Kasumi-1 (cell line): ENCODE measurements around the gene TXNDC2.

ENCODE experiments used
- DNase-seq, 2 experiments: peaks; one replicate each; lab custom pipeline; 2025; lab: John Stamatoyannopoulos, UW

Gene TXNDC2

DNA sequence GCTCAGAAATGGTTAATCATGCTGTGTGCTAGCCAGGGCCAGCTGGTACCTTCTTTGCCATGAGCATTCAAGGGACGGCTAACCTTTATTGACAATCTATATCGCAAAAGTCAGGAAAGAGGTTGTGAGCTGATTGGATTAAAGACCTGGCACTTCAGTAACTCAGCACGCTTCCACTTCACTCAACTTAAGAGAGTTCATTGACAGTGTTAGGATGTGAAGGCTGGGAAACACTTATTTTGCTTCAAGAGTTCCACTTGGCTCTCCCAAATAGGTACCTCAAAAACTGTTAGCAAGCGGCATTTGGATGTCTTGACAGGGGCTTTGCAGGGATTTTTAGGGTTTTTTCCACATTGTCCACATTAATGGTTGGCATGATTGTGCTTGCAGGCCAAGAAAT is 25.1 kb upstream of the TXNDC2 start:
- DNase-seq, result no peak

DNA sequence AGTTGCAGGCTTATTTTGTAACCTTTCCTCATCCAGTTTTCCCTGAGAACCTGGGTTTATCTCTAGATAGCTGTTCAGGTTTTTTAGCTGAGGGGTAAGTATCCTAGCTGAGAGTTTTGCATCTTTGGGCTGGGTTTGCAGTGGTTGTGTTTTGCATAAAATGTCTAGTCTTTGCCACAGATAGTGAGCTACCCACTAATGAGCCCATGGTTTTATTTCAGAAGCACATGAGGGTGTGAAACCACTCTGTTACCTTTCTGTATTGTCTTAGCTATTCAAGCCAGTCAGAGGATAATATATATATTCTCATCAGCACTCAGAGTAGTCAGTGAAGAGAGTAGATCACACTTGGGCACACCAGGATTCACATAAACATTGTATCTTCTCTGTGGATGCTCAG is 24.6 kb upstream of the TXNDC2 start:
- DNase-seq, result no peak

DNA sequence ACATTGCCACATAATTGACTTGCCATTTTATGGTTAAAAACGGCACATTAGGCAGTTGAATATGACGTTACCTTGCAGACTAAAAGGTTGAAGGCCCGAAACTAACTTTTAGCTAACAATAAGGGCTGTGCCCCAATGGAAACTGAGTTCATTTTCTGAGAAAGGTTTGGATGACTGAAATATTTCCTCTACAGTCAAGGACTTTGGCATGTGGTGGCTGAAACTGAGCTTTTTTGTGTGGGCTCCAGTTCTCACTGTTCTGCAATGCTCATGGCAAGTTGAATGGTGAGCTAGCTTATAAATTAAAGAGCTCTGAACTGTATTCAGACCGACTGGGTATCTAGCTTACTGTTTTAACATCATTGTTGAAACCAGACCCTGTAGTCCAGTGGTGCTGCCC is 23.8 kb upstream of the TXNDC2 start:
- no peak for DNase-seq

DNA sequence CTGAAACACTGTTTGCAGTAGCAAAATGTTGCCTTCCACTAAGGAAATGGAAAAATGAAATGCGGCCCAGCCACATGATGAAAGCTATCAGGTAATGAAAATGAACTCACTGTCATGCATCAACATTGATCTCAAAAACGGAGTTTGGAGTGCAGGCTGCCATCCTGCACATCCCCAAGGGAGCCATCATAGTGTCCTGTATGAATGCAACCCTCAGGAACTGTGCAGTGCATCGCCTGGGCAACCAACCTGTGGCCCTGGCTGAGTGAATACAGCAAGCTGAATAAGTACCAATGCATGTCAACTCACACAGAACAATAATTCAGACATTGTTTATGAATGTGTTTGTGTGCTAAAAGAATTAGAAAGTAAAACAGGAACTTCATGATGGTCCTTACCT is 23.1 kb upstream of the TXNDC2 start:
- no peak for DNase-seq

DNA sequence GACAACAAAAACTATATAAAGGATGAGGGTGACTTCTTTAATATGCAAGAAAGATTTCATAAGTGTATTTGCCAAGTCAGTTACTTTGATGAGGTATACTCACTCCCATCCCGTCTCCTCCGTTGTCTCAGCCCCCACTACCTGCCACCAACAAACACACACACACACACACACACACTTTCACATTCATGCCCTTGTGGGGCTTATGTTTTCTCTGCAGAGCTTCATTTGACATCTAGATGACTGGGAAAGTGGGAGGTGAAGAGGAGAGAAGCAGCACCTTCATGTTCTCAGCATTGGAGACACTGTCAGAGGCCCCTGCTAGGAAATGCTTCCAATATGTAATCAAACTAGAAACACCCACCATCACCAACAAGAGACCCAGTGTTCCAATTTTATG is 22.5 kb upstream of the TXNDC2 start:
- no peak for DNase-seq

DNA sequence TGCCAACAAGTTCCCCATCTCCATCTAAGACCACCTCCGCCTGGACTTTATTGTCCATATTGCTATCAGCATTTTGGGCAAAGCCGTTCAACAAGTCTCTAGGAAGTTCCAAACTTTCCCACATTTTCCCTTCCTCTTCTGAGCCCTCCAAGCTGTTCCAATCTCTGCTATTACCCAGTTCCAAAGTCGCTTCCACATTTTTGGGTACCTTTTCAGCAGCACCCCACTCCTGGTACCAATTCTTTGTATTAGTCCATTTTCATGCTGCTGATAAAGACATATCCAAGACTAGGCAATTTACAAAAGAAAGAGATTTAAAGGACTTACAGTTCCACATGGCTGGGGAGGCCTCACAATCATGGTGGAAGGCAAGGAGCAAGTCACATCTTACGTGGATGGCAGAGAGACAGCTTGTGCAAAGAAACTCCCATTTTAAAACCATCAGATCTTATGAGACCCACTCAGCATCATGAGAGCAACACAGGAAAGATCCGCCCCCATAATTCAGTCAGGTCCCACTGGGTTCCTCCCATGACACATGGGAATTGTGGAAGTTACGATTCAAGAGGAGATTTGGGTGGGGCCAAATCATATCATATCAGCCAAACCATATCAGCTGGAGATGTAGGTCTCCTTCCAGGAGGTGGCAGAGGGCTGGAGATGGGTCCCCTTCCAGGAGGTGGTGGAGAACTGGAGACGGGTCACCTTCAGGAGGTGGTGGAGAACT is 19.8 kb upstream of the TXNDC2 start:
- DNase-seq, result no peak

DNA sequence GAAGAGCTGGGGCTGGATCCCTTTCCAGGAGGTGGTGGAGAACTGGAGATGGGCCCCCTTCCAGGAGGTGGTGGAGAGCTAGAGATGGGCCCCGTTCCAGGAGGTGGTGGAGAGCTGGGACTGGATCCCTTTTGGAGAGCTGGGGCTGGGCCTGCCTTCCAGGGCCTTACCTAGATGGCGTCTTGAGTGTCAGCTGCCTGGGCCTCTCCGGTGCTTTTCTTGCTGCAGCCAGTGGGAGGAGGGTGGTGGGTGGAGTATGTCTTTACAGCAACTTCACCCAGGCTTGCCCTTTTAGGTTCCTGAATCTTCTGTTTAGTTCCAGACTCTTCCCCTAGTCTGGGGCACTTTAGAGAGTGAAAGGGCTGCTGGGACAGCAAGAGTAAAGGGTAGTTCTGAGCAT is 19.1 kb upstream of the TXNDC2 start:
- DNase-seq, result no peak

DNA sequence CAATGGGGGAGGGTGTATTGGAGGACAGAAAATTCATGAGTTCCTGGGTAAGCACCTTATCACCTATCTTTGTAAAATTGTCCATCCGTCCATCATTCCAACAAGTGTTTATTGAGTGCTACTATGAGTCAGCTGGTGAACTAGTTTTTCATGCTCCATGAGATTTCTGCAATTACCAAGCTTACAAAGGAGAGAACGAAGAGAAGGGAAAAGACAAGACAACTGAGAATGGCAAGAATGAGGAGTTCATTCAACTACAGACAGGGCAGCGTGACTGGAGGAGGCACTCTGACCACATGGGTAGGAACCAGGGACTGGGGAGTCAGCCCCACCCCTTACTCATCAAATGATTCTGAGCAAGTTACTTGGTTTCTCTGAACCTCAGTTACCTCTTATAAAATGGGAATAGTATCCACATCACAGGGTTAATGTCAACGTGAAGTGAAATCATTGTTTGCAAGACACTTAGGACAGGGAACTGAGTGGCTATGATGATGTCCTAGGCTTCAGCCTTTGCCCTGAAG is 18.6 kb upstream of the TXNDC2 start:
- DNase-seq, result no peak

DNA sequence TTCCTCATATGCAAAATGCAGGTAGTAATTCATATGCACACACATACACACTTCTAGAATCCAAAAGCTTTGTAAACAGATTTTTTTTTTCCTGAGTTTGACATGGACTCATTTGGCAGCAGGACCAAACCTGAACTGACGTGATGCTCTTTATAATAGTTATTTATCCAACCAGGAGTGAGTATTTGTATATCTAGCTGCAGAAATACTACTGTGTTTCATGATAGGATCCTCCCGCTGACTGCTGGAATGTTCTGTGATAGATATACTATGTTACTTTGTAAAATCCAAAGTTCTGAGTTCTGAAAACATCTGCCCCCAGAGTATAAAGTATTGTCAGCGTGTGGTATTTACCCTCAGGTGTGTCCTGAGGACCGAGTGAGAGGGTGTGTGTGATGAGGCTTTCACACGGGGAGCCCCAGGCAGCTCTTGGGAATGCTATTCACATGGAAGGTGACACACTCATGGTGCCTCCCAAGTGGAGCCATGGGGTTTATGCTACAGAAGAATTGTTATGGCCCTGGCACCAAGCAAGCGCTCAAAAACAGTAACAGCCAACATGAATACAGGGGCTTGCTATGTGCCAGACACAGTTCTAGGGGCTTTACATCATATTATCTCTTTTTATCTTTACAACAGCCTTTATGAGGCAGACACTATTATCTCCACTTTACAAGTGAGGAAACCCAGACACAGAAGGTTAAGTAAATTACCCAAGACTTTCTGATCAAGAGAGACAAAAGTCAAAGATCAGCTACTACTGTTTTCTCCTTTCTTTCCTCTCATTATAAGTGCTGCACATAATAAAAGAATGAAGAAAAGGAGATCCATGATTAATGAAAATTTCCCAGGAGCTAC is 16.7 kb upstream of the TXNDC2 start:
- no peak for DNase-seq

DNA sequence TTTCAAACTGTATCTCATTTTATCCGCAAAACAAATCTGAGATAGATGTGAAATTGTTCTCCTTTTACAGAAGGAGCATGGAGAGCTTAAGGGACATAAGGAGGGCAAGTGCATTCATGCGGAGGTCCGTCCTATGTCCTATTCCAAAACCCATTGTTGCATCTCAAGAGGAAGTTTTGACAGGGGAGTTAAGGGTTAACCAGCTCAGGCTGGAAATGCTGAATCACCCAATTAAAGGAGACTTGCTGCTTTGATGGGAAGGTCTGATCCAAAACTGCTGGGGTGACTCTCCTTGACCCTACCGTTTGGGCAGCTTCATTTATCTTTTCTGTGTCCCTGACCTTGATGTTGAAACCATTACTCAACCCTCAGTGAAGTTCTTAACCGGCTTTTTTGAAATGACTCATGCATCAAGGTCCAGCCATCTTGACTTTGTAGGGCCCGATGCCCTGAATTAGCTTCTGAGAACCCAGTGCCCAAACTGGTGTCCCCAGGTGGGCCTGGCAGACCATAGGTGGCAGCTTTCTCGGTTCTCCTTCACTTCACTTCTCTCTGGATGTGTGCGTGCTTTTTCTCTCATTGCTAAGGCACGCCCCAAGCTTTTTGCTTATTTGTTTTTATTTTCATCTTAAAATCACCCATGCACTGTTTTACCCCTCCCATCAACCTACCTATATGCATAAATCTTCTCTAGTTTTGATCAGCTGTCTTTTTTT is 15.9 kb upstream of the TXNDC2 start:
- peak; percentile 17 to 26 for DNase-seq

DNA sequence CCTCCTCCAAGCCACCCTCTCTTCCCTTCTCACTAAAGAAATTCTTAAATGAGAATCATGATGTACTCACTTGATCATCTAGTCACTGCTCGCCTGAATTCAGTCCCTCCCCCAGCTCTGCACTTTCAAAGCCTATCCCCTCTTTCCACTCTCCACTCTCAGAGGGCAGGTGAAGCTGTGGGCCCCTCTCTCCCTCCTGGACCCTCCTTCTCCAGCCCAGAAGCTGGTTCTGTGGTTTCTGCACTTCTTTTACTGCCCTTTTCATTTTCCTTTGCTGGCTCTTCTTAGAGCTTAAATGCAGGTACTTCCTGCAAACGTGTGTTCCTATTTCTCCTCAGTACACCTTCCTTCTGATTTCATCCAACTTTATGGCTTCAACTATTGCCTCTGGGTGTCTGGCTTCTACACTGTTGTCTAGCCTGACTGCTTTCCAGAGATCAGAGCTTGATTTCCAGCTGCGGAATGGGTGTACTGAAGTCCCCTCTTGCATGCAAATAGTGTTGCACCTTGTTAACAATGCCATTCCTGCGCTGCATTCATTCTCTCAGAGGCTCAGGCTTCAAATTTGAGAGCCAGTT is 15.3 kb upstream of the TXNDC2 start:
- no peak for DNase-seq

DNA sequence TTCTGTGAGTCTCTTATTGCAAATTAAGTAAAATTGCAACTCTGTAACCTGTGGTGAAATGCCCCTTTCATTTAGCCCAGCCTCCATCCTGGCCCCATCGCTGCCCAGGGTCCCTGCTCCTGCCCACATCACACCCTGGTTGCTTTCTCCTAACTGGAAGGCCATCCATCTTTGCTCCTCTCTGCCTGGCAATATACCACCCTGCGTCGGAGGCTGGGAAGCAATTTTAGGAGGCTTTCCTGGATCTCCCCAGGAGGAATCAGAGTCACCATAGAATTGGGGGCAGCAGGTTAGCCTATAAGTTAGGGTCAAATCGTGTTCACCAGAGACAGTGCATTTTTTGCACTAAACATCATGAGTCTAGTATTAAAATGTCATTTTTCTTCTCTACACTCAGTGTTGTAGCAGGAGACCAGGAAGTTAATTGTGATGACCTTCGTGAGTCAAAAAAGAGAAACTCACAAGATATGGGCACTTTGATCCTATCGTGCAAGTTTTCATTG is 14.5 kb upstream of the TXNDC2 start:
- no peak for DNase-seq

DNA sequence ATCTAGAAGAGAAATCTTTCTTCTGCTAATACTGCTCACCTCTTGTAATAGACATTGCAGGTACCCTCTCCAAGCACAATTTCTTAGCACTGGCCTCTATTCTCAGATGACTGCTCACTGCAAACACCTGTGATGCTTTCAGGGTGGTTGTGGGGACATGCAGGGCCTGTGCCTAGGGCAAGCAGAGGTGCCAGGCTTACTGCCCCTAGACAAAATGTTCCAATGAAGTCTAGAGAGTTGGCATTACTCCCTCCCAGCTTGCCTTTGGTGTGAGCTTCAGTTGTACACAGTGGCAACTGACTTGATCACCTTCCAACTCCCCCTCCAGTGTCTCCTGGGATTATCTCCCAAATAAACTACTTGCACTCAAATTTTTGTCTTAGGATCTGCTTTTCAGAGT is 12.9 kb upstream of the TXNDC2 start:
- DNase-seq, result no peak

DNA sequence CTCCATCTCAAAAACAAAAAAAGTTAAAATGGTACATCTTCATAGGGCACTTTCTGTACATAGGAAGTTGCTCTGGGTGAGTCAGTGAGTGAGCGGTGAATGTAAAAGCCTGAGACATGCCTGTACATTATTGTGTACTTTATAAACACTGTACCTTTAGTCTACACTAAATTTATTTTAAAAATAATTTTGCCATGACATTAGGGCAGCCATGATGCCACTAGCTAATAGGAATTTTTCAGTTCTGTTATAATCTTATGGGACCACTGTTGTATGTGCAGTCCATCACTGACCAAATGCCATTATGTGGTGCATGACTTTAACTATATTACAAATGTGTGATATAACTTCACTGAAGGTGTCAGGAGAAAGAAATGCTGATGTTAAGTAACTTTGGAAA is 11.0 kb upstream of the TXNDC2 start:
- DNase-seq, result no peak

DNA sequence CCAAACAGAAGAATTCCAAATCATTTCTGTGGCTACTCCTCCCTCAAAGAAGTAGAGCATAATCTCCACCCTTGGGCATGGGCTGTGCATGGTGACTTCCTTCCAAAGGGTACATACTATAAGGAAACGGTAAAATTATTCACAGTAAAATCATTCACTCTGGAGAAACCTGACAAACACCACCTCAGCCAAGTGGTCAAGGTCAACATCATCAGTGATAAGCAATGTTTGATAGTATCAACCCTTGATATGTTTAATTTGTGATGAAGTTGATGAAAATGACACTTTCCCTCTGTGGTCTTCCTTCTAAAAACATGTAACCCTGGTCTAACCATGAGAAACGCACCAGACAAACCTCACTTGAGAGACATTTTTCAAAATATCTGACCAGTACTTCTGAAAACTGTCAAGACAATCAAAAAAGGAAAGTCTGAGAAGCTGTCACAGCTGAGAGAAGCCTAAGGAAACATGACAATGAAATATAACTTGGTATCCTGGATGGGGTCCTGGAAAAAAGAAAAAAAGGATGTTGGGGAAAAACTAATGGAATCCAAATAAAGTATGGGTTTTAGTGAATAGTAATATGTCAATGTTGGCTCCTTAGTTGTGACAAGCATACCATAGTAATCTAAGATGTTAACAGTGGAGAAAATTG is 9.4 kb upstream of the TXNDC2 start:
- no peak for DNase-seq

DNA sequence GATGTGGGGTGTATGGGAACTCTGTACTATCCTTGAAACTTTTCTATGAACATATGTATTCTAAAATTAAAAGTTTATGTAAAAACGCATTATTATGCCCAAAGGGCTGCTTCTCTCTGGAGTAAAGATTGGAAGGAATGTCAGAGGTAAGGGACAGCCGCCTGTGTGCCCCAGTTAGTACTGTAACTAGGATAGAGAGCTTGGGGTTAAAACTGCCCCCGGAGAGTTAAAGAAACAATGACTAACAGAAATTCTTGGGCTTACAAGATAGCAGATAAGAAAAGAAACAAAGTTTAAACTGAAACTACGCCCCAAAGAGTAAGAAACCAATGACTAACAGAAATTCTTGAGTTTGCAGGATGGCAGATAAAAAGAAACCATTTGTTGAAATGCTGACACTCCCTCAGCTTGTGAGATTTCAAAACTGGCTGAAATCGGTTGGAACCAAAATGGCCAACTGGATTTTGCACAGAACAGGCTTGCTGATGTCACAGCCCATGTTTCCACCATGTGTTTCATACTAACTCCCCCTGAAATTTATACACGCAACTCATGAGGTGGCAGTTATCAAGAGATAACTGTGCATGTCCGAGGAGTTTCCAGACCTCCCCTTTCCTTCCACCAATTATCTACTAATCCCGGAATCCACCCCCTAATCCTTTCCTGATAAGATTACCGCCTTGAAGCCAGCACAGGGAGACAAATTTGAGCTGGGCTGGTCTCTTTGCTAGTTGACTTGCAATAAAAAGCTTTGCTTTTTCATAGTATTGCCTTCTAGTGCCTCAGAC is 8.7 kb upstream of the TXNDC2 start:
- no peak for DNase-seq

DNA sequence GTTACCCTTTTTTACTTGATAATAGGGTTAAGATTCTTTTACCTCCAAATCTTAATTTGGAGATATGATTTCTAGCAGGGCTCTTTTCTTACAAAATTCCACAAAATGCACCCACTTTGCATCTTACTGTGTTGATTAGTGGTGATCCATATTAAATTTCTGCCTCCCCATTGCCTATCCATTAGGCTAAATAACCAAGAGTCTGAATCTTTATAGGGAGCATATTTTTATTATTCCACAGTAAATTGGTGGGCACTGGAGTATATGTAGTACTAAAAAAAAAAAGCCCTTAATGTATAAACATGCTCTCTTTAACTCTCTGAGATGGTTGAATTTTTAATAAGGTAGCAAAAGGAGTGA is 8.1 kb upstream of the TXNDC2 start:
- no peak for DNase-seq

DNA sequence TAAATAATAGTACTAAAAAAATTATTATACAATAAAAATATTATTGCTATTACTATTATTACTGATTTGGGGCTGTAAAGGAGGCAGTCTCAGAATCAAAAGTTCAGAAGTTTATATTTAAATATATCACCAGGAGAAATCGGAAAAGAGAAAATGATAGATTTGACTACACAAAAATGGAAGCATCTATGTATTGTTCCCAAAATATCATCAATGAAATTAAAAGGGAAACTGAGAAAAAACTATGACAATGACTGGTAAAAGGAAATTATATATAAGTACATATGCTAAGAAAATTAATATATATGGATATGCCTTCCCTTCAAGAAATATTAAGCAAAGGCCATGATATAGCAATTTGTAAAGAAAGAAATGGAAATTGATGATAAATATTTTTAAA is 7.7 kb upstream of the TXNDC2 start:
- DNase-seq, result no peak

DNA sequence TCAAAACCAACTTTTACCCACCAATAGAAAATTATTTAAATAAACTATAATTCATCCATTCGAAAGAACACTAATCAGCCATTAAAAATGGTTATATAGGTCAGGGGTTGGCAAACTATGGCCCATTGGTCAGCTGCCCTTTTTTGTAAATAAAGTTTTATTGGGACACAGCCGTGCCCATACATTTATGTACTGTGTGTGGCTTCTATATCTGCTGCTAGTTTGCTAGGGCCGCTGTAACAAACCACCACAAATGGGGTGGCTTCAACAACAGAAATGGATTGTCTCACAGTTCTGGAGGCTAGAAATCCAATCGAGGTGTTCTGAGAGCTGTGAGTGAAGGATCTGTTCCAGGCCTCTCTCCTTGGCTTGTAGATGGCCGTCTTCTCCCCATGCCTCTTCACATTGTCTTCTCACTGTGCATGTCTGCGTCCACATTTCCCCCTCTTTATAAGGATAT is 7.0 kb upstream of the TXNDC2 start:
- DNase-seq, result no peak

DNA sequence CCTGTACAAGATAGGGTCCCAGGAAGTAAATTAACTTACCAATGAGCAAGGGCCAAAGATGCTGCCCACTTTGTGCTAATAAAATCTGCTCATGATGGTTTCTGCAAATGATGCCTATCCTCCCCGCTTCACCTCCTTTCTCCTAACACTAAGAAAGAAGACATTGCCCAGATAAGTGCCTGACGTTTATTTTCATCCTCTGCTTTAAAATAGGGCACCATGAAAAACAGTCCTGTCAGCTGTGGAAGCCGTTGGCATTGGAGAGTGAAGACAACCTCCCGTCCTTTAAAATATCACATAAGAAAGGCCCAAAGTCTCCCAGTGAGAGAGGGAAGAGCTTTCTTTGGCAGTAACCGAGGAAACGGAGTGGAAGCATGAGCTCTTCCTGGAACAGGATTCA is 1.7 kb upstream of the TXNDC2 start:
- no peak for DNase-seq
